Ascending aorta (tissue), 2 donors: ENCODE data around the gene CCDC93. TPM values are rescaled to one million over a fixed set of nuclear protein-coding genes. Genes with fewer than 3 reads are reported as not detected.

ENCODE experiments used
- DNase-seq, 2 donors: peaks; one replicate each; pipeline ENCODE4 v3.0.0-alpha.2; 2019; ENCODE audit warnings: low spot score in 2 of 2
- H3K27ac ChIP-seq, 2 donors: fragments of 200-600 bp; sonication (generic); one replicate each; pipeline ENCODE4 v1.5.1; 2016 to 2017; ENCODE audit warnings: mild to moderate bottlenecking in 1 of 2
- H3K27me3 ChIP-seq: fragments of 200-600 bp; sonication (generic); one replicate; pipeline ENCODE4 v1.5.1; 2017
- H3K36me3 ChIP-seq, 2 donors: fragments of 200-600 bp; sonication (generic); one replicate each; pipeline ENCODE4 v1.5.1; 2016
- H3K4me1 ChIP-seq, 2 donors: fragments of 200-600 bp; sonication (generic); one replicate each; pipeline ENCODE4 v1.5.1; 2016 to 2017; ENCODE audit warnings: mild to moderate bottlenecking in 1 of 2
- H3K4me3 ChIP-seq, 2 donors: fragments of 200-600 bp; sonication (generic); one replicate each; pipeline ENCODE4 v1.5.1; 2016 to 2017; ENCODE audit warnings: mild to moderate bottlenecking in 1 of 2
- H3K9me3 ChIP-seq, 2 donors: fragments of 200-600 bp; sonication (generic); one replicate each; pipeline ENCODE4 v1.5.1; 2016
- CTCF ChIP-seq, 3 experiments: fragments of 200-600 bp in 2 of 3; fragments of 450-650 bp in 1 of 3; sonication (generic) in 2 of 3; IDR thresholded peaks; one replicate each; pipeline ENCODE4 v1.5.1; 2016 to 2019; ENCODE audit warnings: antibody characterized with exemption in 3 of 3, mild to moderate bottlenecking in 1 of 3, moderate library complexity in 1 of 3
- intact Hi-C: fragments of 100-400 bp; cut with DNase I; formaldehyde crosslinking; loops from one replicate; pipeline ENCODE4 v1.15.1; 2023
- total RNA-seq: library from RNA; depleted of rRNA; stranded (reverse); fragments of >200 nt; gene quantifications from one replicate; pipeline ENCODE4 v1.1.0, GENCODE V29; 2016

The CCDC93 gene
- total RNA-seq, 1 donor from 2014 or later, result 6.3 TPM

- H3K36me3 ChIP-seq, result peaks cover 3 to 10% of the 10 kb centered on the region in 2 donors
- H3K27ac ChIP-seq, result peak overlapping the region; percentile 79 to 90
- DNase-seq, result peak in 1 of 2 donors; percentile 75
- no peaks in the 10 kb centered on the region for H3K9me3 ChIP-seq
- peaks cover 3 to 4% of the 10 kb centered on the region in 2 donors for H3K4me1 ChIP-seq
- H3K4me3 ChIP-seq, result peak overlapping the region; percentile 75 to 93
- no peak for TF ChIP-seq CTCF (IDR thresholded peaks at IDR 0.05)
- intact Hi-C loops, result loop anchor here (5.0 to 10.0 kb wide), 3 partner anchors 74 to 201 kb away; partner anchors contain the start of genes DDX18 and INSIG2
- no peaks in the 10 kb centered on the region for H3K27me3 ChIP-seq
Measured at GRCh38 chr2:118013221-118013723, 598 bp downstream of the CCDC93 start.

- no peak for DNase-seq
- intact Hi-C loops, result loop anchor here (5.0 to 10.0 kb wide), 3 partner anchors 75 to 200 kb away; partner anchors contain the start of genes DDX18 and INSIG2
- peak overlapping the region in 1 of 2 donors; percentile 90 for H3K27ac ChIP-seq
- H3K4me3 ChIP-seq, result peak overlapping the region; percentile 75 to 93
- H3K36me3 ChIP-seq, result peaks cover 6 to 15% of the 10 kb centered on the region in 2 donors
- H3K9me3 ChIP-seq, result no peaks in the 10 kb centered on the region
- no peaks in the 10 kb centered on the region for H3K27me3 ChIP-seq
- peaks cover 3 to 4% of the 10 kb centered on the region in 2 donors for H3K4me1 ChIP-seq
- TF ChIP-seq CTCF (IDR thresholded peaks at IDR 0.05), result no peak
Measured at GRCh38 chr2:118012778-118013177, 1.1 kb downstream of the CCDC93 start.

DNA sequence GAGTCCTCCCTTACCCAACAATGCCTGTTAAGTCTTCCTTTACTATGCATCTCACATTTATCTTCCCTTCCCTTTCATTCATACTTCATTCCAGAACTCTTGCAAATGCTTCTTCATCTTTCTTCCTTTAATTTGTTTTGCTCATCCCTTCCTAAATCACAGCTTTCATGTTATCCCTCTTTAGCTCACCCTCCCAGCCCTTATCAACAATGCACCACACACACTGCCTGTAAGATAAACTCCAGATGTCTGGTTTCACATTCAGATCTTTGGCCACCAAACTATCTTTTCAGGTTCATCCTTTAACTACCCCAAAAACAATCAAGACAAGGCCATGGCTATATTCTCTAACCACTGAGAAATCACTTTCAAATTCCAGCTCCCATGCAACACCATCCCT is 3.4 kb downstream of the CCDC93 start:
- Histone ChIP-seq H3K36me3 (peaks cover 19 to 34% of the 10 kb centered on the region in 2 donors), H3K27ac (no peak overlapping the region), H3K27me3 (no peaks in the 10 kb centered on the region), H3K4me1 (peaks cover 3 to 4% of the 10 kb centered on the region in 2 donors), H3K9me3 (no peaks in the 10 kb centered on the region), H3K4me3 (no peak overlapping the region)
- no peak for DNase-seq
- TF ChIP-seq CTCF (IDR thresholded peaks at IDR 0.05), result no peak
- intact Hi-C loops, result loop anchor here (5.0 to 10.0 kb wide), 3 partner anchors 77 to 198 kb away; partner anchors contain the start of genes DDX18 and INSIG2

DNA sequence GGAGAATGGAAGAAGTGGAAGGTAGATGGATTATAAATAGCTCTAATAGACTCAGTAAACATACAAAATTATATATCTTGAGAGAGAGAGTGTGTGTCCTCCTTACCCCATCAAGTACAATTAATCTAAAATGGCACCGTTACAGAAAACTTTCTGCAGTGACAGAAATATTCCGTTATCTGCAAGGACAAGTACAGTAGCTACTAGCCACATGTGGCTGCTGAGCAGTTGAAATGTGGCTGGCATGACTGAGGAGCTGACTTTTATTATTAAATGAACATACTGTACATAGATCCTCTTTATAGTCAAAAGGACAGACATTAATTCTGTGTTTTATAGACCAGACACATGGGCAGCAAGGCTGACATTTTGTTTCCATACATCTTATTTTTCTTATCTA is 7.0 kb downstream of the CCDC93 start:
- intact Hi-C loops, result no loop called here
- Histone ChIP-seq H3K36me3 (peaks cover 28 to 58% of the 10 kb centered on the region in 2 donors), H3K4me1 (no peaks in the 10 kb centered on the region)

GRCh38 chr2:118006326-118006725 is 7.5 kb downstream of the CCDC93 start:
- TF ChIP-seq CTCF (IDR thresholded peaks at IDR 0.05), result no peak
- Histone ChIP-seq H3K27ac (no peak overlapping the region), H3K4me1 (no peaks in the 10 kb centered on the region), H3K36me3 (peaks cover 32 to 63% of the 10 kb centered on the region in 2 donors), H3K4me3 (no peak overlapping the region), H3K27me3 (no peaks in the 10 kb centered on the region), H3K9me3 (no peaks in the 10 kb centered on the region)
- DNase-seq, result no peak
- intact Hi-C loops, result no loop called here

More for the DNA sequence above, 7.0 kb downstream of the CCDC93 start:
- Histone ChIP-seq H3K27me3 (no peaks in the 10 kb centered on the region), H3K4me3 (no peak overlapping the region), H3K9me3 (no peaks in the 10 kb centered on the region), H3K27ac (no peak overlapping the region)
- DNase-seq, result no peak
- no peak for TF ChIP-seq CTCF (IDR thresholded peaks at IDR 0.05)
